PC-3 (cell line): Measurements from ENCODE around the gene PPP1R2. TPM values are rescaled to one million over a fixed set of nuclear protein-coding genes. Genes with fewer than 3 reads are reported as not detected.

Experiments used
- ATAC-seq: fragments of 200-7000 bp; cut with Tn5 transposase; 2 replicates; pipeline ENCODE4 v1.9.1; 2020; ENCODE audit warnings: mild to moderate bottlenecking, moderate library complexity
- BruUV-seq: library from RNA; stranded (reverse); fragments of 400-500 nt; replicated peaks from 2 replicates; lab custom pipeline; 2021; lab: Mats Ljungman, UMichigan
- CTCF ChIA-PET: fragments of 300-600 bp; sonication (Branson Sonifier 250); formaldehyde crosslinking; loops from one replicate; lab custom pipeline; 2022; ENCODE audit warnings: antibody characterized with exemption; lab: Charles Lee
- POLR2A ChIA-PET: fragments of 300-600 bp; sonication (Branson Sonifier 250); formaldehyde crosslinking; loops from one replicate; lab custom pipeline; 2022; ENCODE audit warnings: antibody characterized with exemption; ENCODE audit not compliant: unreplicated experiment; lab: Charles Lee
- DNase-seq: peaks from one replicate; pipeline ENCODE4 v3.0.0-alpha.2; 2015
- H2AFZ ChIP-seq: fragments of 300-600 bp; sonication (generic); 2 replicates; pipeline ENCODE4 v1.6.0; 2016; ENCODE audit warnings: antibody characterized with exemption, low read length
- H3F3A ChIP-seq: fragments of 300-600 bp; sonication (generic); one replicate; pipeline ENCODE4 v1.6.0; 2017; ENCODE audit warnings: antibody characterized with exemption, low read length, control low read depth, mild to moderate bottlenecking; ENCODE audit not compliant: unreplicated experiment
- H3K27ac ChIP-seq: fragments of 300-600 bp; sonication (generic); 2 replicates; pipeline ENCODE4 v1.5.1; 2016; ENCODE audit warnings: mild to moderate bottlenecking, low read length
- H3K27me3 ChIP-seq: fragments of 300-600 bp; sonication (generic); 2 replicates; pipeline ENCODE4 v1.6.1; 2016; ENCODE audit warnings: low read length, mixed read lengths
- H3K36me3 ChIP-seq: fragments of 300-600 bp; sonication (generic); 2 replicates; pipeline ENCODE4 v1.6.1; 2016; ENCODE audit warnings: low read depth, mixed run types, low read length, mixed read lengths
- H3K4me1 ChIP-seq: fragments of 300-600 bp; sonication (generic); 2 replicates; pipeline ENCODE4 v1.5.1; 2016; ENCODE audit warnings: low read length; ENCODE audit not compliant: insufficient read depth
- H3K4me2 ChIP-seq: fragments of 300-600 bp; sonication (generic); 2 replicates; pipeline ENCODE4 v1.6.0; 2016; ENCODE audit warnings: low read length
- H3K4me3 ChIP-seq: fragments of 300-600 bp; sonication (generic); 2 replicates; pipeline ENCODE4 v1.5.1; 2016; ENCODE audit warnings: mild to moderate bottlenecking, low read length, mixed read lengths
- H3K79me2 ChIP-seq: fragments of 300-600 bp; sonication (generic); 2 replicates; pipeline ENCODE4 v1.6.1; 2017; ENCODE audit warnings: low read length, mixed read lengths
- H3K9ac ChIP-seq: fragments of 300-600 bp; sonication (generic); 2 replicates; pipeline ENCODE4 v1.6.0; 2016; ENCODE audit warnings: mild to moderate bottlenecking, low read length
- H3K9me2 ChIP-seq: fragments of 300-600 bp; sonication (generic); replicated peaks from 2 replicates; pipeline ENCODE4 v1.6.1; 2016; ENCODE audit warnings: mixed run types, low read length, mixed read lengths
- H3K9me3 ChIP-seq: fragments of 300-600 bp; sonication (generic); 2 replicates; pipeline ENCODE4 v1.6.1; 2016; ENCODE audit warnings: low read length, mixed read lengths
- H4K20me1 ChIP-seq: fragments of 300-600 bp; sonication (generic); 2 replicates; pipeline ENCODE4 v1.6.1; 2016; ENCODE audit warnings: low read length, mixed read lengths
- CTCF ChIP-seq: fragments of 300-600 bp; sonication (generic); conservative IDR thresholded peaks from 2 replicates; pipeline ENCODE4 v1.5.1; 2017; ENCODE audit warnings: antibody characterized with exemption, low read depth, mild to moderate bottlenecking, low read length
- EZH2 ChIP-seq: fragments of 300-600 bp; sonication (generic); IDR thresholded peaks from one replicate; pipeline ENCODE4 v1.6.1; 2017; ENCODE audit warnings: antibody characterized with exemption, mild to moderate bottlenecking, low read length; ENCODE audit not compliant: unreplicated experiment
- EZH2phosphoT487 ChIP-seq: fragments of 300-600 bp; sonication (generic); IDR thresholded peaks from 2 replicates; pipeline ENCODE4 v1.6.1; 2018; ENCODE audit warnings: mild to moderate bottlenecking, antibody characterized with exemption, low read length, borderline replicate concordance
- intact Hi-C: fragments of 100-400 bp; cut with micrococcal nuclease; formaldehyde crosslinking; loops from 2 replicates; pipeline ENCODE4 v1.9.0; 2023
- total RNA-seq: library from RNA; depleted of rRNA; stranded (reverse); fragments of >200 nt; gene quantifications from 2 replicates; pipeline ENCODE4 v1.2.3, GENCODE V29; 2014

PPP1R2 gene
- total RNA-seq, 1 experiment from 2014 or later, result 132 TPM

GRCh38 chr3:195587406-195587805 is 44.3 kb upstream of the PPP1R2 start:
- intact Hi-C loops, result no loop called here
- Histone ChIP-seq H3K79me2 (no peaks in the 10 kb centered on the region), H3K27ac (no peak overlapping the region), H2AFZ (no peak overlapping the region), H3K36me3 (no peaks in the 10 kb centered on the region), H3K4me1 (peaks cover 11% of the 10 kb centered on the region; the same call in 1 of the 2 replicates), H3K9ac (no peak overlapping the region), H3K4me2 (no peak overlapping the region), H3K9me3 (no peaks in the 10 kb centered on the region), H3K9me2 (no peaks in the 10 kb centered on the region), H3K27me3 (no peaks in the 10 kb centered on the region; the same call in 1 of the 2 replicates), H3K4me3 (no peak overlapping the region), H4K20me1 (no peaks in the 10 kb centered on the region), H3F3A (no peaks in the 10 kb centered on the region)
- ATAC-seq (no peak), DNase-seq (no peak)
- CTCF ChIA-PET, result no interaction called here
- POLR2A ChIA-PET, result no interaction called here
- TF ChIP-seq EZH2 (no peak), EZH2phosphoT487 (no peak), CTCF (no peak)
- BruUV-seq, result no TSS peak

- H3K4me1 ChIP-seq, result peaks cover 11% of the 10 kb centered on the region; the same call in 1 of the 2 replicates
- H3K79me2 ChIP-seq, result no peaks in the 10 kb centered on the region
- no peaks in the 10 kb centered on the region for H3K9me2 ChIP-seq
- DNase-seq, result no peak
- CTCF ChIA-PET, result interaction anchor here (0.7 kb wide), 1 partner anchor 1488 kb away, joined by 5 read pairs; no protein-coding TSS in a partner anchor
- H2AFZ ChIP-seq, result 0 out of 2 replicates have a peak overlapping the region, but pooled peaks have one; percentile 10
- H3K27me3 ChIP-seq, result no peaks in the 10 kb centered on the region; the same call in 1 of the 2 replicates
- no peaks in the 10 kb centered on the region for H3F3A ChIP-seq
- H4K20me1 ChIP-seq, result no peaks in the 10 kb centered on the region
- TF ChIP-seq EZH2, result no peak
- no peak for TF ChIP-seq EZH2phosphoT487
- TF ChIP-seq CTCF, result no peak
- BruUV-seq, result no TSS peak
- no peak overlapping the region for H3K4me3 ChIP-seq
- H3K9ac ChIP-seq, result no peak overlapping the region
- H3K36me3 ChIP-seq, result no peaks in the 10 kb centered on the region
- H3K27ac ChIP-seq, result no peak overlapping the region
- no peak for ATAC-seq
- intact Hi-C loops, result no loop called here
- POLR2A ChIA-PET, result interaction anchor here (0.7 kb wide), 2 partner anchors 130 to 898 kb away, joined by 13 to 25 read pairs; no protein-coding TSS in a partner anchor
- no peaks in the 10 kb centered on the region for H3K9me3 ChIP-seq
- peak overlapping the region; percentile 36; the same call in 1 of the 2 replicates for H3K4me2 ChIP-seq
Observed at GRCh38 chr3:195584543-195584870, 41.4 kb upstream of the PPP1R2 start.
